SJCRH30 (cell line): Measurements from ENCODE around the gene TRAPPC2L. TPM values are rescaled to one million over a fixed set of nuclear protein-coding genes. Genes with fewer than 3 reads are reported as not detected.

Experiments used
- DNase-seq, 2 experiments: peaks; one replicate each; pipeline ENCODE4 v3.0.0-alpha.2; 2015 to 2020
- H3K27ac ChIP-seq: fragments of 250-450 bp; sonication (Bioruptor Pico); 2 replicates; pipeline ENCODE4 v1.5.1; 2020; ENCODE audit warnings: mild to moderate bottlenecking, moderate library complexity
- H3K27me3 ChIP-seq: fragments of 250-450 bp; sonication (Bioruptor Pico); 2 replicates; pipeline ENCODE4 v1.5.1; 2020; ENCODE audit warnings: mild to moderate bottlenecking, moderate library complexity
- H3K36me3 ChIP-seq: fragments of 250-450 bp; sonication (Bioruptor Pico); 2 replicates; pipeline ENCODE4 v1.5.1; 2020; ENCODE audit warnings: mild to moderate bottlenecking, moderate library complexity
- H3K4me1 ChIP-seq: fragments of 250-450 bp; sonication (Bioruptor Pico); 2 replicates; pipeline ENCODE4 v1.5.1; 2020; ENCODE audit warnings: mild to moderate bottlenecking, moderate library complexity
- H3K4me3 ChIP-seq: fragments of 250-450 bp; sonication (Bioruptor Pico); 2 replicates; pipeline ENCODE4 v1.5.1; 2020; ENCODE audit warnings: mild to moderate bottlenecking, moderate library complexity
- H3K9me3 ChIP-seq: fragments of 250-450 bp; sonication (Bioruptor Pico); replicated peaks from 2 replicates; pipeline ENCODE4 v1.5.1; 2020; ENCODE audit warnings: mild to moderate bottlenecking, moderate library complexity
- total RNA-seq: library from RNA; depleted of rRNA; stranded (reverse); fragments of >200 nt; shearing (Covaris generic); gene quantifications from 2 replicates; pipeline ENCODE4 v1.2.3, GENCODE V29; 2014

Gene TRAPPC2L
- total RNA-seq, 1 experiment from 2014 or later = 34.3 TPM

DNA sequence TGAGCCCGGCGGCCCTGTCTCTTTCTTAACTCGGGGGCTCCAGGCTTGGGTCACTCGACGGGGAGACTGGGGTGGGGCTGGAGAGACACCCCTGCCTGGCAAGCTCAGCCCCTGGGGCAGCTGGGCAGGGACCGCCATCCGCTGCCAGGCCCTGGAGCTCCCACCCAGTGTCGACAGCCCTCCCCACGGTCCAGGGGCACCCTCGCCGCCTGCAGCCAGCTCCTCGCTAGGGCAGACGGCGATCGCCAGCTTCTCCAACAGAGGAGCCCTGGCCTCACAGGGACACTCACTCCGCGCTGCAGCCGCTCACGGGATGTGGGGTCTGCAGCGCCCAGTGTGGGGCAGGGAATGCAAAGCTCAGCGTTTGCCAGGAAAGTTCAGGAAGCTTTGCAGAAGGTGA, 29.2 kb upstream of the TRAPPC2L start:
- Histone ChIP-seq H3K36me3 (no peaks in the 10 kb centered on the region), H3K27me3 (no peaks in the 10 kb centered on the region), H3K9me3 (no peaks in the 10 kb centered on the region), H3K4me3 (no peak overlapping the region), H3K27ac (no peak overlapping the region), H3K4me1 (no peaks in the 10 kb centered on the region)
- no peak for DNase-seq

GRCh38 chr16:88828711-88829110, 28.2 kb upstream of the TRAPPC2L start:
- DNase-seq = no peak
- H3K9me3 ChIP-seq = no peaks in the 10 kb centered on the region
- H3K36me3 ChIP-seq = no peaks in the 10 kb centered on the region
- no peak overlapping the region for H3K4me3 ChIP-seq
- no peaks in the 10 kb centered on the region for H3K4me1 ChIP-seq
- no peaks in the 10 kb centered on the region for H3K27me3 ChIP-seq
- H3K27ac ChIP-seq = no peak overlapping the region

GRCh38 chr16:88830258-88830657, 26.7 kb upstream of the TRAPPC2L start:
- Histone ChIP-seq H3K36me3 (no peaks in the 10 kb centered on the region), H3K27me3 (no peaks in the 10 kb centered on the region), H3K27ac (no peak overlapping the region), H3K4me3 (no peak overlapping the region), H3K9me3 (no peaks in the 10 kb centered on the region), H3K4me1 (no peaks in the 10 kb centered on the region)
- DNase-seq = no peak

- no peak for DNase-seq
- Histone ChIP-seq H3K36me3 (no peaks in the 10 kb centered on the region), H3K9me3 (no peaks in the 10 kb centered on the region), H3K4me1 (no peaks in the 10 kb centered on the region), H3K27ac (no peak overlapping the region), H3K4me3 (no peak overlapping the region), H3K27me3 (no peaks in the 10 kb centered on the region)
These were observed 26.1 kb upstream of the TRAPPC2L start for GRCh38 chr16:88830783-88831182.

- no peaks in the 10 kb centered on the region for H3K36me3 ChIP-seq
- DNase-seq = no peak
- no peaks in the 10 kb centered on the region for H3K27me3 ChIP-seq
These were observed 25.1 kb upstream of the TRAPPC2L start for GRCh38 chr16:88831838-88832237.

GRCh38 chr16:88833086-88833485, 23.8 kb upstream of the TRAPPC2L start:
- H3K27ac ChIP-seq = no peak overlapping the region
- H3K4me1 ChIP-seq = no peaks in the 10 kb centered on the region
- no peaks in the 10 kb centered on the region for H3K9me3 ChIP-seq
- no peaks in the 10 kb centered on the region for H3K27me3 ChIP-seq
- H3K4me3 ChIP-seq = no peak overlapping the region
- no peaks in the 10 kb centered on the region for H3K36me3 ChIP-seq
- no peak for DNase-seq

More at GRCh38 chr16:88831838-88832237, 25.1 kb upstream of the TRAPPC2L start:
- Histone ChIP-seq H3K4me1 (no peaks in the 10 kb centered on the region), H3K9me3 (no peaks in the 10 kb centered on the region), H3K27ac (no peak overlapping the region), H3K4me3 (no peak overlapping the region)

GRCh38 chr16:88834670-88835069, 22.3 kb upstream of the TRAPPC2L start:
- Histone ChIP-seq H3K4me3 (no peak overlapping the region), H3K27me3 (no peaks in the 10 kb centered on the region), H3K9me3 (no peaks in the 10 kb centered on the region), H3K27ac (no peak overlapping the region), H3K36me3 (no peaks in the 10 kb centered on the region), H3K4me1 (no peaks in the 10 kb centered on the region)
- DNase-seq = no peak

GRCh38 chr16:88835383-88835782, 21.5 kb upstream of the TRAPPC2L start:
- Histone ChIP-seq H3K27me3 (no peaks in the 10 kb centered on the region), H3K4me1 (no peaks in the 10 kb centered on the region), H3K4me3 (no peak overlapping the region), H3K9me3 (no peaks in the 10 kb centered on the region), H3K27ac (no peak overlapping the region), H3K36me3 (no peaks in the 10 kb centered on the region)
- DNase-seq = no peak

DNA sequence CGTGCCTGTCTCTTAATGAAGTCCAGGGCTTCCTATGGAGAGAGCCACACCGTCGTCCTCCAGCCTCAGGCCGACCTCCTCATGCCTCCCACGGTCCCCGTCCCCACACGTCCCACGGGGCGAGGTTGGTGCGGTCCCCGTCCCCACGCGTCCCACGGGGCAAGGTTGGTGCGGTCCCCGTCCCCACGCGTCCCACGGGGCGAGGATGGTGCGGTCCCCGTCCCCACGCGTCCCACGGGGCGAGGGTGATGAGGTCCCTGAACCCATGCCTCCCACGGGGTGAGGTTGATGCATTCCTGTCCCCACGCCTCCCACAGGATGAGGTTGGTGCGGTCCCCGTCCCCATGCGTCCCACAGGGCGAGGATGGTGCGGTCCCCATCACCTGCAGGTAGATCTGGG, 21.1 kb upstream of the TRAPPC2L start:
- Histone ChIP-seq H3K4me1 (no peaks in the 10 kb centered on the region), H3K36me3 (no peaks in the 10 kb centered on the region), H3K27ac (no peak overlapping the region), H3K4me3 (no peak overlapping the region), H3K9me3 (no peaks in the 10 kb centered on the region), H3K27me3 (no peaks in the 10 kb centered on the region)
- no peak for DNase-seq

DNA sequence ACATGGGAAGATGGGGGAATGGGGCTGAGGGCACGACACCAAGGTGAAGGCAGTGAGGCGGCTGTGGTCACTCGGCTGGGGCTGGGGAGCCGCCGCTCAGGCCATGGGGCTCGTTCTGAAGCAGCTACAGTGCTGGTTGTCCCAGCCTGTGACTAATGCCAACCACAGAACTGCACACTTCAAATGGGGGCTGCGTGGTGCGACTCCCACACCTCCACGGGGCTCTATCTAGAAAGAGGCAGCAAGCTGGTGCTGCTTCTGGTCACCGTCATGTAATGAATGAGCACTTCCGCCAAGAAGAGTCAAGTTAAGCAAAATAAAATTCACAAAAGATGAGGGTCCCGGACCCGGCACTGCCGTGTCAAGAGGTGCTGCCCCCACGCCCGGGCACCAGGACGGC, 20.1 kb upstream of the TRAPPC2L start:
- Histone ChIP-seq H3K4me3 (no peak overlapping the region), H3K36me3 (no peaks in the 10 kb centered on the region), H3K4me1 (no peaks in the 10 kb centered on the region), H3K27me3 (no peaks in the 10 kb centered on the region), H3K27ac (no peak overlapping the region), H3K9me3 (no peaks in the 10 kb centered on the region)
- no peak for DNase-seq

DNA sequence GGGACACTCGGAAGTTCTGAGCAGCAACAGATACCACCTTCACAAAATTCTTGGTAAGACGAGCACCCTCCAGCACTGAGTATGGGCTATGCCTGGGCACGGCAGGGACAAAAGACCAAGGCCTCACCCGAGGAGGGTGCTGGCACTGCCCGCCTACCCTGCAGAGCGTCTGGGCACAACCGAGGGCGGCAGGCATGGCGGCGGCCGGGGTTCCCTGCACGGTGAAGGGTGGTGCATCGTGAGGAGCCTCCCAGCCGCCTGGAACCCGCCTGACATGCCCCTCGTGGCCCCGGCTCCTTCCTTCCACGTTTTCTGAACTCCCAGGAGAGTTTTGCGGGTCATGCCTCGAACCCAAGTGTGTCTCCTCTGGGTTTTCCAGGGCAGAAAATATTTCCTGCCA, 19.1 kb upstream of the TRAPPC2L start:
- H3K36me3 ChIP-seq = no peaks in the 10 kb centered on the region
- DNase-seq = no peak
- H3K4me3 ChIP-seq = no peak overlapping the region

DNA sequence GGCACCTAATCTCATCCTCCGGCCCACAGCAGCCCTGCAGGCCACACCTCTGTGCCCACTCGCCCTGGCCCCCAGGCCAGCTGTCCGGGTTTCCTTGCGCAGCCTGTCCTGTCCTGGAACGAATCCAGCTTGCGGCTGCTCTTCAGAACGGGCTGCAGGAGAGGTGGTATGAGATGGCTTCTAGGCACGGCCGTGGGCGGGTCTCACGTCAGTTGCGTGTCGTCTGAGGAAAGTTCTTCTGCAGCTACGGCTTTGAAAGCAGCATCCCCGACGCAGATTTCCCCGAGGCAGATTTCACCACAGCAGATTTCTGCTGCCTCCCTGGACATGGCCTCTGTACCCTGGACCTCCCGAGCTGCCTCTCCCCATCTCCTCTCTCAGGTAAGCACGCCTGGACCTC, 18.4 kb upstream of the TRAPPC2L start:
- DNase-seq = no peak
- Histone ChIP-seq H3K36me3 (no peaks in the 10 kb centered on the region), H3K9me3 (no peaks in the 10 kb centered on the region), H3K4me1 (no peaks in the 10 kb centered on the region), H3K27ac (no peak overlapping the region), H3K4me3 (no peak overlapping the region), H3K27me3 (no peaks in the 10 kb centered on the region)

More for the DNA sequence above, 19.1 kb upstream of the TRAPPC2L start:
- Histone ChIP-seq H3K9me3 (no peaks in the 10 kb centered on the region), H3K4me1 (no peaks in the 10 kb centered on the region), H3K27me3 (no peaks in the 10 kb centered on the region), H3K27ac (no peak overlapping the region)

DNA sequence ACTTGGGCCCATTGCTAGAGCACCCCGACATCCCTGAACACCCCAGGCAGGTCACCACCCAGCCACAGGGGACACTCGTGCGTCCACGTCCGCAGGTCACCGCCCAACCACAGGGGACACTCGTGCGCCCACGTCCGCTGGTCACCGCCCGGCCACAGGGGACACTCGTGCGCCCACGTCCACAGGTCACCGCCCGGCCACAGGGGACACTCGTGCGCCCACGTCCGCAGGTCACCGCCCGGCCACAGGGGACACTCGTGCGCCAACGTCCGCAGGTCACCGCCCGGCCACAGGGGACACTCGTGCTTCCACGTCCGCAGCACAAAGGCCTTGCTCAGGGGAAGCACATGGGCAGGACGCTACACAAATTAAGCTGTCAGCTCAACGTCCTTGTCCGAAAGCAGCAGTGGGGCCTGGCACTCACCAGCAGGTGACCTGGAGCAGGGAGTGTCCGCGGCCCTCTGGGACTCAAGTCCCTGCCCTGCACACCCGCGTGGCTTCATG, 17.8 kb upstream of the TRAPPC2L start:
- Histone ChIP-seq H3K36me3 (no peaks in the 10 kb centered on the region), H3K4me1 (no peaks in the 10 kb centered on the region), H3K4me3 (no peak overlapping the region), H3K27ac (no peak overlapping the region), H3K9me3 (no peaks in the 10 kb centered on the region), H3K27me3 (no peaks in the 10 kb centered on the region)
- DNase-seq = no peak

DNA sequence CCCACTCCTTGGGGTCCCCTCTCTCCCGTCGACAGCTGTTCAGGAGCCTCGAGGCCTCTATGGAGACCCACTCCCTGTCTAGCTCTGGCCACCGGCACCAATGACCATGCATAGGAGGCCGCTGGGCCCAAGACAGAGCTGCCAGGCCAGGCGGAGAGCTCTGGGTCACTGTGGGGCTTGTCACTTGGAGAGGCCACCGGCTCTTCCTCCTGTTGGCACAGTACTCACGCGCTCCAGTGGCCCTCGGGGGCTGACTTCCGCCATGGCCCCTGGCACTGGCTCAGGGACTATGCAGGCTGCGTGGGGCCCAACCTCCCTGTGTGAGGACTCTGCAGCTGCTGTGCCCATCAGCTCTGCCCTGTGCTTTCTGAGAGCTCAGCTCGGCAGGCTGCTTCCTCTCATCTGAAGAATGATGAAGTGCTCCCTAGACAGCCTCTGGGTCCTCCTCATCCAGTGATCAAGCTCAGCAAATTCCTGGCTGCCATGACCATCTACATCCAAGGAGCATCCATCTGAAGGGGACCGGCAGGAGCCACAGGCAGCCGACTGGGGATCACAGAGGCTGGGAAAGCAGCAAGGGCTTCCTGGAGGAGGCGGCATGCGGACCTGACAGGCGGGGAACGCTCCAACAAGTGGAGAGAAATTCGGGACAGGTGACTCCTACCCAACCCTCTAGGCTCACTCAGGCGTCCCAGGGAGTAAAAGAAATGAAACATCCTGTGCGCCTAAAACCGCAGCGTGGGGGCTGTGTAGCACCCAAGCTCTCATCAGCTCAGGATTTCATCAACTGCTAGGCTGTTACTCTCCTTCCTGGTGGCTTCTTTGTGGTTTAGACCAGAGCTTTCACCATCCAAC, 17.0 kb upstream of the TRAPPC2L start:
- H3K4me1 ChIP-seq = no peaks in the 10 kb centered on the region
- no peak overlapping the region for H3K4me3 ChIP-seq
- no peak overlapping the region for H3K27ac ChIP-seq
- no peaks in the 10 kb centered on the region for H3K9me3 ChIP-seq
- H3K36me3 ChIP-seq = no peaks in the 10 kb centered on the region
- H3K27me3 ChIP-seq = no peaks in the 10 kb centered on the region
- no peak for DNase-seq

DNA sequence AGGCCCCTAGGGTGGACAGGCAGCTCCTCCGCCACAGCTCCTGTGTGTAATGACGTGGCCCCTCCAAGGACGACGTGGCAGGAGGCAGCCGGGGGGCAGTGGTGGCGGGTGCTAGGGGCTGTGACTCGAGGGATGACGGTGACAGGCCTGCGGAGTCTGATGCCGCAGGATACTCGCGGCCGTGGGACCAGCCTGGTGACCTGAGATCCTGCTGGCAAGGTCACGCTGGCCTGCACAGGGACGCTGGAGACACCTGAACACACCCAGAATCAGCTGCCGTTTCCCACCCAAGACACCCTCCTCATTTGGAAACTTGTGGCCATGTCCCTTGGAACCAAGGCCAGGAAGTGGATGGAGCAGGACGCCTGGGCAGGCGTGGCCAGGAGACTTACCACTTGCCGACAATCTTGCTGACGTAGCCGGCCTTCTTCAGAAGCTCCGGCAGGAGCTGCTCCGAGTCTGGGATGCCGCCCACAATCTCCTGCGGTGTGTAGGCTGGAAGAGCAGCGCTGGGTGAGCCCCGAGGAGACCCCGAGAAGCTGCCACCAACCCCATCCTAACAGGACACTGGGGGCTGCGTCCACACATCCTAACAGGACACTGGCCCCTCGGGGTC, 16.2 kb upstream of the TRAPPC2L start:
- Histone ChIP-seq H3K27me3 (no peaks in the 10 kb centered on the region), H3K4me3 (no peak overlapping the region), H3K27ac (no peak overlapping the region), H3K4me1 (no peaks in the 10 kb centered on the region), H3K9me3 (no peaks in the 10 kb centered on the region), H3K36me3 (no peaks in the 10 kb centered on the region)
- DNase-seq = no peak
